ENCODE data around the gene CGRRF1.

Gene CGRRF1

GRCh38 chr14:54584097-54584496 is 74.4 kb downstream of the CGRRF1 start:
- no peaks in the 10 kb centered on the region for H3K27me3 ChIP-seq
- no peaks in the 10 kb centered on the region for H3K36me3 ChIP-seq
- H3K4me1 ChIP-seq (ENCODE audit: control insufficient read depth in 1 of 2, insufficient read depth in 1 of 2, low read depth in 1 of 2, low read length in 1 of 2) = no peaks in the 10 kb centered on the region
- H3K9me3 ChIP-seq = no peaks in the 10 kb centered on the region
- no peak overlapping the region for H3K4me3 ChIP-seq (ENCODE audit: low read depth in 1 of 2, low read length in 1 of 2)
- H3K27ac ChIP-seq = no peak overlapping the region
- no peak for TF ChIP-seq CTCF (IDR thresholded peaks at IDR 0.05)

- Histone ChIP-seq H3K4me1 (ENCODE audit: control insufficient read depth in 1 of 2, insufficient read depth in 1 of 2, low read depth in 1 of 2, low read length in 1 of 2) (no peaks in the 10 kb centered on the region), H3K9me3 (no peaks in the 10 kb centered on the region), H3K4me3 (ENCODE audit: low read depth in 1 of 2, low read length in 1 of 2) (no peak overlapping the region), H3K27me3 (no peaks in the 10 kb centered on the region), H3K36me3 (no peaks in the 10 kb centered on the region), H3K27ac (no peak overlapping the region)
- TF ChIP-seq CTCF (IDR thresholded peaks at IDR 0.05) = no peak
Measured at GRCh38 chr14:54585214-54585613, 75.5 kb downstream of the CGRRF1 start.
